GM19463 (cell line): ENCODE measurements around the gene ENOX1.
"Not testable (repeated sequence)": the region's sequence is repeated elsewhere in the genome, so short reads cannot be mapped to it uniquely, and the experiment has no call there.

Source experiments
- ATAC-seq: cut with Tn5 transposase; IDR thresholded peaks from one replicate; pipeline ENCODE4 v1.9.1; 2021; ENCODE audit warnings: mild to moderate bottlenecking, moderate library complexity; ENCODE audit not compliant: unreplicated experiment

The ENOX1 gene

GRCh38 chr13:43185226-43185625 lies 601.5 kb downstream of the ENOX1 start:
- ATAC-seq = no peak

- no peak for ATAC-seq
These were observed 605.9 kb downstream of the ENOX1 start for GRCh38 chr13:43180837-43181236.

- ATAC-seq = no peak
These were observed 606.6 kb downstream of the ENOX1 start for GRCh38 chr13:43180036-43180660.

GRCh38 chr13:43171489-43171888 lies 615.3 kb downstream of the ENOX1 start:
- no peak for ATAC-seq

- no peak for ATAC-seq
These were observed 616.3 kb downstream of the ENOX1 start for GRCh38 chr13:43170506-43170905.

GRCh38 chr13:43168434-43168833 lies 618.3 kb downstream of the ENOX1 start:
- not testable (repeated sequence) for ATAC-seq

GRCh38 chr13:43167731-43168130 lies 619.0 kb downstream of the ENOX1 start:
- ATAC-seq = no peak

GRCh38 chr13:43166644-43167457 lies 619.9 kb downstream of the ENOX1 start:
- ATAC-seq = no peak
